ENCODE results near the gene RAB8B.

RAB8B gene

DNA sequence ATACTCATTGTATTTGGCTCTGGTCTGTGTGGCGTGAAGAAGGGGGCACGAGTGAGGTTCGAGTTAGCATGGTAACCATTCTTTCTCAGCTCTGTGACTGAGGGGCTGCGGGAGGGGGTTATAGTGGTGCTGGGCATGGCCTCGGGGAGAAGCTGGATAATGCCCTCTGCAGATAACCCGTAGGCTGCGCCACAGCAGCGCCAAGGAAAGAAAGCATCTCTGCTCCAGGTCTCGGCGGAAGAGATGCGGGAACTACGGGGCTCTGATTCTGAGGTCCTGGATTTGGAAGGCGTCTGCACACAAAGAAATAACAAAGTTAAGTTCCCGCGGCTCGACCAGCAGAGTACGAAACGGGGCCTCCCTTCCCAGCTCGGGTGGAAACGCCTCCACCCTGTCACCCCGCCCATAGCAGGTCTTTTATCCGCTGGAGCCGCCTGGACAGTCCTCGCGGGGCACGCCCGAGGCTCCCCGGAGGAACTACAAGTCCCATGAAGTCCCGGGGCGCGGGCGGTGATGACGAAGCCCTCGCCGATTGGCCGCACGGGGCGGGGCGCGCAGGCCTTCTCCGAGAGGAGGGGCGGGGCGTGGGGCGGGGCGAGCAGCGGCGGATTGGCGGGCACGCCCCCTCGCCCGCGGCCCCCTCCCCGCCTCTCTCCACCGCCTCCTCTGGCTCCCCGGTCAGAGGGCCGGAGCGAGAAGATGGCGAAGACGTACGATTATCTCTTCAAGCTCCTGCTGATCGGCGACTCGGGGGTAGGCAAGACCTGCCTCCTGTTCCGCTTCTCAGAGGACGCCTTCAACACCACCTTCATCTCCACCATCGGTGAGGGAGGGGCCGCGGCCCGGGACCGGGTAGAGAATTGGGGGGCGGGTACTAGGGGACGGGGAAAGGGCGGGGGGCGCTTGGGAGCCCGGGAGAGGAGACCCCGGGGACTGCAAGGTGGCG lies at the start of gene RAB8B:
Gene RAB8B (plus strand): TSS at position 681 of the 946 bp plus-strand sequence. CDS start 19 bp downstream, at position 700.
- H3K9ac ChIP-seq (ENCODE audit: low read depth, low read length) = peak within 1 kb of the TSS; percentile 75
- no peaks in the 10 kb centered on the region for H3K9me3 ChIP-seq (ENCODE audit: control insufficient read depth, insufficient read depth, low read length)
- peaks cover 16% of the 10 kb centered on the region for H3K4me1 ChIP-seq (ENCODE audit: insufficient read depth, low read length)
- no peaks in the 10 kb centered on the region for H3K36me3 ChIP-seq (ENCODE audit: insufficient read depth, low read length)

DNA sequence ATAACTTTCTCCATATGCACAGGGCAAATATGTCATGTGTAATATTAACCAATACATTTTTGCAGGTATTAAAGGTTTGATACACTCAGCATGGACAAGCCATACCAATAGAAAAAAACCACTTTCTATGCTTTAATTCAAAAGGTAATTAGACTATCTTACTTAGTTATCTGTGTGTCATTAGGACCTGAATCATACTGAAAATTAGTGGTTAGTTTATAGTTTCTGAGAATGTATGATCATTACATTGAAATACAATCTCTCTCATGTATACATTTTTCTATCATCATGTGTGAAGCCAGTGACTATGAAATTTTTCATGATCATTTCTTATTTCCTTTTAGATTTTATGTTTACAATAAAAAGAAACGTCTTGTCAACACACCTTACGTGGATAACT lies 48.5 kb upstream of the RAB8B start:
- Histone ChIP-seq H3K9ac (ENCODE audit: low read depth, low read length) (no peak overlapping the region), H3K9me3 (ENCODE audit: control insufficient read depth, insufficient read depth, low read length) (no peaks in the 10 kb centered on the region), H3K4me1 (ENCODE audit: insufficient read depth, low read length) (no peaks in the 10 kb centered on the region), H3K36me3 (ENCODE audit: insufficient read depth, low read length) (no peaks in the 10 kb centered on the region)

DNA sequence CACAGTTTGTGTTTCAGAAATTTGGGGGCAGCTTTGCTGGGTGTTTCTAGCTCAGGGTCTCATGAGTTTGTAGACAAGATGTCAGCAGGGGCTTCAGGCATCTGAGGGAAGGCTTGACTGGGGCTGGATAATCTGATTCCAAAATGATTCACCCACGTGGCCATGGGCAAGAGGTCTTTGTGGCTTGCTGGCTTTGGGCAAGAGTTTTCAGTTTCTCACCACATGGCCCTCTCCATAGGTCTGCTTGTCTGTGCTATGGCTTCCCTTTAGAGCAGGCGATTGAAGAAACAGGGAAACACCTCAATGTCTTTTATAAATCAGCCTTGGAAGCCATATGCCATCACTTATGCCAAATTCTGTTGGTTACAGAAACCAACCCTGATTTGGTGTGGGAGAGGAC lies 44.0 kb upstream of the RAB8B start:
- H3K36me3 ChIP-seq (ENCODE audit: insufficient read depth, low read length) = no peaks in the 10 kb centered on the region
- no peaks in the 10 kb centered on the region for H3K4me1 ChIP-seq (ENCODE audit: insufficient read depth, low read length)
- no peaks in the 10 kb centered on the region for H3K9me3 ChIP-seq (ENCODE audit: control insufficient read depth, insufficient read depth, low read length)
- H3K9ac ChIP-seq (ENCODE audit: low read depth, low read length) = no peak overlapping the region

DNA sequence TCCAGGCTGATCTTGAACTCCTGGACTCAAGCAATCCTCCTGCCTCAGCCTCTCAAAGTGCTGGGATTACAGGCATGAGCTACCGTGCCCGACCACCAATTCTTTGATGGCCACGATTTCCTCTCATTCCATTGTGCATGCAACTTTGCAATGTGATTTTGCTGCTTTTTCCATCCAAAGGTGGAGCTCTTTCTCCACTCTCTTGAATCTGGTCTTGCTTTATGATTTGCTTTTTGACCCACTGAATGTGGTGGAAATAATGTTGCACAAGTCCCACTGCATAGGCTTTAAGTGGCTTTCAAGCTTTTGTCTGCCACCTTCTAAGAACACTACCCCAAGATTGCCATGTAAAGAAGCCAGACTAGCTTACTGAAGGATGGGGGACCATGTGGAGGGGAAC lies 42.7 kb upstream of the RAB8B start:
- Histone ChIP-seq H3K36me3 (ENCODE audit: insufficient read depth, low read length) (peaks cover 3% of the 10 kb centered on the region), H3K9ac (ENCODE audit: low read depth, low read length) (no peak overlapping the region), H3K9me3 (ENCODE audit: control insufficient read depth, insufficient read depth, low read length) (no peaks in the 10 kb centered on the region), H3K4me1 (ENCODE audit: insufficient read depth, low read length) (no peaks in the 10 kb centered on the region)

DNA sequence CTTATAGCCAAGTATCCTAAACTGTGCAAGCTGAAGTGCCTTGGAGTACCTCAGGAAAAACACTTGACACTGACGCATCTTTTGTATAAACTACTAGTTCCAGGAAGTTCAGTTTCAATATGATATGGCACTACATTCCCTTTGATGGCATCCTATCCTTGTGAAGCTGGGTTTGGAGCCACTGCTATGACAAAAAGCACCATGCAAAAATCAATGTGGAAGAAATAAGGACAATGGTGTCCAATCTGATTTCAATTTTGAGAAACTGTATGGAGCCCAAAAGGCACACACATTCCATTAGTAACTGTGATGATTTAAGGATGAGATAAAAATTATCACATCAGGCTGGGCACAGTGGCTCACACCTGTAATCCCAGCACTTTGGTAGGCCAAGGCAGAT lies 37.7 kb upstream of the RAB8B start:
- no peaks in the 10 kb centered on the region for H3K4me1 ChIP-seq (ENCODE audit: insufficient read depth, low read length)
- H3K36me3 ChIP-seq (ENCODE audit: insufficient read depth, low read length) = peaks cover 12% of the 10 kb centered on the region
- no peaks in the 10 kb centered on the region for H3K9me3 ChIP-seq (ENCODE audit: control insufficient read depth, insufficient read depth, low read length)
- H3K9ac ChIP-seq (ENCODE audit: low read depth, low read length) = no peak overlapping the region

DNA sequence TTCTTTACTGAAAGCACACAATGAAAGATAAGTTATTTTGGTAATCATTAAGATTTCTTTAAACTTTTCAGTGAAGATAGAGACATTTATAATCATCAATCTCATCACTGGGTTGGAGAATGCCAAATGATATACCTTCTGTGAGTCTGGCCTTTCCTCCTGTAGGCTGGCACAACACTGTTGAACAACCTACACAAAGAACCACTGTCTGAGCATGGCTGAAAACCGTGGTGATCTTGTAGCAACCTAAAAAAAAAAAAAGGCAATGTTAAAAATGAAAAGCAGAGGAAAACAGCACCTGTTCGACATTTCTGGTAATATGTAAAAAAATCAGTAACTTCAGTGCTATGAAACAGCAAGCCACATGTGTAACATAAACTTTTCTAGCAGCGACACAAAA lies 33.9 kb upstream of the RAB8B start:
- Histone ChIP-seq H3K4me1 (ENCODE audit: insufficient read depth, low read length) (no peaks in the 10 kb centered on the region), H3K9ac (ENCODE audit: low read depth, low read length) (no peak overlapping the region; the same call in 1 of the 2 replicates), H3K36me3 (ENCODE audit: insufficient read depth, low read length) (peaks cover 12% of the 10 kb centered on the region), H3K9me3 (ENCODE audit: control insufficient read depth, insufficient read depth, low read length) (no peaks in the 10 kb centered on the region)

DNA sequence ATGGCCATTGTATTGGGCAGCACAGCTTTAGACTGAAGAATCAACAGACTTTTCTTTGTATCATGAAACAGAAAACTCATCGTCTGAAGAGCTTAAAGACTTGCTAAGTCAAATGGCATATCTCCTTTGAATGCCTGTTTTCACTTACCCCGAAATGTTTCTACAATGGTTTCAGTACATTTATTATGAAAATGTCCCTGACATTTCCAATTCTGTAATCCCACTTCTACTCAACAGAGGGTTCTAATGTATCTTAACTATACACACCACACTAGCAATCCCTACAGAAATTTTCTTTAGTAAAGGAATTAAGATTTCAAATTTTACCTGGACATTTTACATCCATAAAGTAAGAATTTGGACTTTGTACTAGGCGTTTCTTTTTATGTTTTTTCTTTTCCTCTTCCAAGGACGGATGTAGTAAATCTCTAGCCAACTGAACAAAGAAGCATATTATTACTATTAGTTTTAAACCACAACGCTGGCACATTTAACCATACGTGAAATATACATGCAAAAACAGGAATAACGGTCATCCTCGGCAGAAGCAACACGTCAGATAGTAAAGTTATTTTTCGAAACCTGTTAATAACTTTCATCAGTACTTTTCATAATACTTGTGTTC lies 33.2 kb upstream of the RAB8B start:
- Histone ChIP-seq H3K9me3 (ENCODE audit: control insufficient read depth, insufficient read depth, low read length) (no peaks in the 10 kb centered on the region), H3K4me1 (ENCODE audit: insufficient read depth, low read length) (no peaks in the 10 kb centered on the region), H3K36me3 (ENCODE audit: insufficient read depth, low read length) (peaks cover 12% of the 10 kb centered on the region), H3K9ac (ENCODE audit: low read depth, low read length) (peak overlapping the region; percentile 76)

DNA sequence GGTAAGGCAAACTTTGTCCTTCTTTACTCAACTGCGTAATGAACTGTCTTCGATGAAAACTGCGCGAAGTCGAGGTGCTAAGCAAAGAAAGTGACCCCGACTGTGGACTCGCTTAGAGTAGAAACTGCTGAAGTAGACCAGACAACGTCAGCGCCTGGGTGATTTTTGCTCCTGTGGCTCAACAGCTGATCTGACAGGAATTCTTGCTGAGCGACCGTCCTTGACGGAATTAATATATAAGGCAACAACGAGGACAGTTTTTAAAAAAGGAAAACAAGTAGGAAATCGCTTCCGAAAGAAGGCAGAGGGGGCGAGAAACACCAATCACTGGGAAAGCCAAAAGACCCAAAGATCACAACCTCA lies 32.7 kb upstream of the RAB8B start:
- Histone ChIP-seq H3K4me1 (ENCODE audit: insufficient read depth, low read length) (no peaks in the 10 kb centered on the region), H3K9me3 (ENCODE audit: control insufficient read depth, insufficient read depth, low read length) (no peaks in the 10 kb centered on the region), H3K9ac (ENCODE audit: low read depth, low read length) (peak overlapping the region; percentile 76), H3K36me3 (ENCODE audit: insufficient read depth, low read length) (peaks cover 9% of the 10 kb centered on the region)

DNA sequence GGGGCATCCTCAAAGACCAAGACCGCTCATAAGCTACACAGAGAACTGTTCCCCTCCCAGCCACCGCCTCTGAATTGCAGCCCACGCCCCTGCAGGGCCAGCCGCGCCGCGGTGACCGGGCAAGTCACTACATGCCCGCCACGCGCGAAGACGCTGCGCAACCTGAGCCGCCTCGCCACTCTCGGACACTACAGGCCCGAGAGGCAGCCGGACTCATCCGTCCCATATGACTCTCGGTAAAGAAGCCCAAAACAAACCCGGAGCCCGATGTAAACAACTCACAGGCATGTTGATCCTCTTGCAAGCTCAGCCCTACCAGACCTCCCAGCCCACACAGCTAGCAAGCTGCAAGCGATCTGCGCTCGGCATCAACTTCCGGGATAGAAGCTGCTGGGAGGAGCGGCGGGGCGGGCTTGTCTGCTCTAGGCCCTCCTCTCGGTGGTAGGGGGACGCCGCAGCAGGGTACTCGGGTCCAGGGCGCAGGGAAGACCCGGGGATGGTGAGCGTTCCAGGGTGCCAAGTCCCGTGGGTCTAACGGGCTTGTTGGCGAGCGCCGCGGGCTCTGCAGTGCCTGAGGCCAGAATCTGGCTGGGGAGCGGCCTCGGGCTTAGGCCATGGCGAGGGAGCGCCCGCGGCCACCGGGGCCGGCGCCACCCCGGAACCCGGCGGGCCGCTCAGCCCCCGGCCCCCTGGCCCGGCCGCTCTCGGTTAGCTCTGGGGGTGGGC lies 32.1 kb upstream of the RAB8B start, which contains the start of gene RPS27L:
Gene RPS27L (minus strand): TSS at position 360 of the 726 bp plus-strand sequence. CDS start 72 bp downstream, at position 288.
- Histone ChIP-seq H3K4me1 (ENCODE audit: insufficient read depth, low read length) (no peaks in the 10 kb centered on the region), H3K9me3 (ENCODE audit: control insufficient read depth, insufficient read depth, low read length) (no peaks in the 10 kb centered on the region), H3K9ac (ENCODE audit: low read depth, low read length) (peak within 1 kb of the TSS; percentile 76), H3K36me3 (ENCODE audit: insufficient read depth, low read length) (peaks cover 9% of the 10 kb centered on the region)

DNA sequence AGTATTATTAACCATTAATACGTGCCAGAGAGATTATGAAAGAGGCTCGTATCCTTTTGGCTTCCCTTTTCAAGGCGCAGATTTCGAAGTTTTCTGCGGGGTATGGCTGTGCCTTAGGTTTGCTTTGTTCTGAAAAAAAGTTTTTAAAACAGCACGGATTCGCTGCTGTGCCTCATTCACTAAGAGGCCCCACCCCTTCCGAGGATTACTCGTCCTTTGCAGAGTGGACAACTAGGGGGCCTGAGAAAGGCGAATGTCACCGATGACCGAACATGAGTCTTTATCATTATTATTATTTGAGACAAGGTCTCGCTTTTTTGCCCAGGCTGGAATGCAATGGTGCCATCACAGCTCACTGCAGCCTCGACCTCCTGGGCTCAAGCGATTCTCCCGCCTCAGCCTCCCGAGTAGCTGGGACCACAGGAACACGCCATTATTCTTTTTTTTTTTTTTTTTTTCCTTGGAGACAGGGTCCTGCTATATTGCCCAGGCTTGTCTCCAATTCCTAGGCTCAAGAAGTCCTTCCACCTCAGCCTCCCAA lies 31.4 kb upstream of the RAB8B start:
- H3K36me3 ChIP-seq (ENCODE audit: insufficient read depth, low read length) = peaks cover 5% of the 10 kb centered on the region
- peak overlapping the region; percentile 76 for H3K9ac ChIP-seq (ENCODE audit: low read depth, low read length)
- H3K9me3 ChIP-seq (ENCODE audit: control insufficient read depth, insufficient read depth, low read length) = no peaks in the 10 kb centered on the region
- no peaks in the 10 kb centered on the region for H3K4me1 ChIP-seq (ENCODE audit: insufficient read depth, low read length)

DNA sequence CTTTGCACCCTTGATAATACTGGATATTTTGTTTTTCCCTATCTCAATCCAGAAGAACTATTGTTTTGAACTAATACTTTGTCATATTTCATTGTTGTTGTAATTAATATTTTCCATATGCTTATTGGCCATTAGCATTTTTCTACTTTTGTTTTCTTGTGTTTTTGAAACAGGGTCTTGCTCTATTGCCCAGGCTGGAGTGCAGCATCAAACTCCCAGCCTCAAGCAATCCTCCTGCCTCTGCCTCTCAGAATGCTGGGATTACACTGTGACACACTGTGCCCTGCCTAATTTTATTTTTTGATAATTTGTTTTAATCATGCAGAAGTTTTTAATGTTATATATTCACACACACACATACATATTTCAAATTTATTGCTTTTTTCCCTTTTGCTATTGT lies 28.8 kb upstream of the RAB8B start:
- no peaks in the 10 kb centered on the region for H3K36me3 ChIP-seq (ENCODE audit: insufficient read depth, low read length)
- H3K9me3 ChIP-seq (ENCODE audit: control insufficient read depth, insufficient read depth, low read length) = no peaks in the 10 kb centered on the region
- no peak overlapping the region for H3K9ac ChIP-seq (ENCODE audit: low read depth, low read length)
- H3K4me1 ChIP-seq (ENCODE audit: insufficient read depth, low read length) = no peaks in the 10 kb centered on the region

DNA sequence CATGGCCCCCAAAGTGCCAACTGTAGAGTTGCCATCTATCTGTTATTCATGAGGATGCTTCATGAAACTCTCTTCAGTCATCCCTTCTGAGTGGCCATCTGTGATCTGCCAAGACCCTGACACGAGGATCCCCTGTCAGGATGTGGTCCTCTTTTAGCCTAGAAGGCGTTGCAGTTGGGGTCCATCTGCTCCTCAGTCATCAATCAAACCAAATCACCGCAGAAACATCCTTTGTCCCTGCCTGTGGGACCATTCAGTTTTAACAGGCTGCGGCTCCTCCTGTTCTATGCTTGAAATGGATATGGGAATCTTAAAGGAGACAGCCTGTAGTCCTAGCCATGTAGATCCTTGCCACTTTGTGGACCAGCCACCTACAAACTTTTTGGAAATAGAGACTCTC lies 26.2 kb upstream of the RAB8B start:
- H3K9me3 ChIP-seq (ENCODE audit: control insufficient read depth, insufficient read depth, low read length) = no peaks in the 10 kb centered on the region
- H3K4me1 ChIP-seq (ENCODE audit: insufficient read depth, low read length) = no peaks in the 10 kb centered on the region
- no peak overlapping the region for H3K9ac ChIP-seq (ENCODE audit: low read depth, low read length)
- H3K36me3 ChIP-seq (ENCODE audit: insufficient read depth, low read length) = no peaks in the 10 kb centered on the region

DNA sequence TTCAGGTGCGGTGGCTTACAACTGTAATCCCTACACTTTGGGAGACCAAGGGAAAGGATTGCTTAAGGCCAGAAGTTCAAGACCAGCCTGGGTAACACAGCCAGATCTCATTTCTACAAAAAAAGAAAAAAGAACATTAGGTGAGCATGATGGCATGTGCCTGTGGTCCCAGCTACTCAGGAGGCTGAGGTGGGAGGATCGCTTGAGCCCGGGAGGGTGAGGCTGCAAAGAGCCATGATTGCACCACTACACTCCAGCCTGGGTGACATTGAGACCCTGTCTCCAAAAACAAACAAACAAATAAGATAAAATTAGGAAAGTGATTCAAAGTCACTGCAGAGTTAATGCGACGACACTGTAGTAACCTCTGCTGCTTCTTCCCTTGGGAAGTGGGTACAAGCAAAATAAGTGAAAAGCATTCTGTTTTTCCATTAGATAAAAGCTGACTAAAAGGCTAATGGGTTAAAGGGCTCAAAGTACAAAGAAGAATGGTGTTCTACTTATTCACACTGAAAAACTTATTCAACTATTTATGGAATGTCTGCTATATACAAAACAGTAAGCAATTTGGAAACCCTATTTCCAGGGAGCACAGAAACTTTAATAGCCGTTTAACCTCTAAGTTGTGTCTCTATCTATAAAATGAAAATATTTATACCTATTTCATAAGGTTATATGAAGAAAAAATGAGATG lies 24.1 kb upstream of the RAB8B start:
- Histone ChIP-seq H3K9ac (ENCODE audit: low read depth, low read length) (no peak overlapping the region), H3K4me1 (ENCODE audit: insufficient read depth, low read length) (no peaks in the 10 kb centered on the region), H3K36me3 (ENCODE audit: insufficient read depth, low read length) (no peaks in the 10 kb centered on the region), H3K9me3 (ENCODE audit: control insufficient read depth, insufficient read depth, low read length) (no peaks in the 10 kb centered on the region)

DNA sequence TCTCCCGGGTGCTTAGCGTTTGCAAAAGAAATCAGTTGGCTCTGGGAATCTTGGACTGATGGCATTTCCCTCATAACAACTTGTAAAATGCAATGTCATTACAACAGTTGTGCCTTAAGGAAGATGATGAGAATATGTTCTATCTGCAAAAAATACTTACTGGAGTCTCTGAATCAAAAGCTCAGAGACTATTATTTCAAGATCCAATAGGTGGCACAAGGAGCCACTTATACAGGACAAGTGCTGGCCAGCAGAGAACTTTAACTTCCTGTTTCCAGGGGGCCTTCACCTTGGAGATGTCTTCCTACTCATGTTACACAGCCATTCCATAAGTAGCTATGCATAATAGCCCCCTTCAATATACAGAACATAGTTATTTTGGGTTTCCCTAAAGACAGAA lies 23.2 kb upstream of the RAB8B start:
- no peaks in the 10 kb centered on the region for H3K9me3 ChIP-seq (ENCODE audit: control insufficient read depth, insufficient read depth, low read length)
- no peaks in the 10 kb centered on the region for H3K36me3 ChIP-seq (ENCODE audit: insufficient read depth, low read length)
- no peaks in the 10 kb centered on the region for H3K4me1 ChIP-seq (ENCODE audit: insufficient read depth, low read length)
- H3K9ac ChIP-seq (ENCODE audit: low read depth, low read length) = no peak overlapping the region

All from ES-I3 (cell line).